Measurements from ENCODE around the gene HIGD1A.

The HIGD1A gene

GRCh38 chr3:42829083-42829627, 24.9 kb upstream of the HIGD1A start:
- H3K9me3 ChIP-seq (ENCODE audit: control insufficient read depth, low read length): no peaks in the 10 kb centered on the region
- no peak overlapping the region for H3K27ac ChIP-seq (ENCODE audit: insufficient read depth, low read depth, low read length, poor library complexity, severe bottlenecking)
- no peak overlapping the region for H3K4me3 ChIP-seq (ENCODE audit: insufficient read depth, low read depth, low read length)
- H3K27me3 ChIP-seq (ENCODE audit: control insufficient read depth, insufficient read depth, low read length, poor library complexity, severe bottlenecking): no peaks in the 10 kb centered on the region
- WGBS, 2 experiments: 88 to 93% methylated on average over 5 of the region's 5 CpGs
- no peaks in the 10 kb centered on the region for H3K4me1 ChIP-seq (ENCODE audit: control insufficient read depth, insufficient read depth, low read length)
- H3K36me3 ChIP-seq (ENCODE audit: control insufficient read depth, insufficient read depth, low read length): no peaks in the 10 kb centered on the region

GRCh38 chr3:42827654-42828053, 23.4 kb upstream of the HIGD1A start:
- H3K27ac ChIP-seq (ENCODE audit: insufficient read depth, low read depth, low read length, poor library complexity, severe bottlenecking): no peak overlapping the region
- H3K9me3 ChIP-seq (ENCODE audit: control insufficient read depth, low read length): no peaks in the 10 kb centered on the region
- no peak overlapping the region for H3K4me3 ChIP-seq (ENCODE audit: insufficient read depth, low read depth, low read length)
- no peaks in the 10 kb centered on the region for H3K4me1 ChIP-seq (ENCODE audit: control insufficient read depth, insufficient read depth, low read length)
- H3K36me3 ChIP-seq (ENCODE audit: control insufficient read depth, insufficient read depth, low read length): no peaks in the 10 kb centered on the region
- no peaks in the 10 kb centered on the region for H3K27me3 ChIP-seq (ENCODE audit: control insufficient read depth, insufficient read depth, low read length, poor library complexity, severe bottlenecking)
- WGBS, 2 experiments: 94 to 96% methylated on average over 4 of the region's 4 CpGs

- H3K4me1 ChIP-seq (ENCODE audit: control insufficient read depth, insufficient read depth, low read length): no peaks in the 10 kb centered on the region
- no peak overlapping the region for H3K27ac ChIP-seq (ENCODE audit: insufficient read depth, low read depth, low read length, poor library complexity, severe bottlenecking)
- H3K4me3 ChIP-seq (ENCODE audit: insufficient read depth, low read depth, low read length): no peak overlapping the region
- no peaks in the 10 kb centered on the region for H3K9me3 ChIP-seq (ENCODE audit: control insufficient read depth, low read length)
- no peaks in the 10 kb centered on the region for H3K27me3 ChIP-seq (ENCODE audit: control insufficient read depth, insufficient read depth, low read length, poor library complexity, severe bottlenecking)
- H3K36me3 ChIP-seq (ENCODE audit: control insufficient read depth, insufficient read depth, low read length): no peaks in the 10 kb centered on the region
Measured at GRCh38 chr3:42827023-42827422, 22.7 kb upstream of the HIGD1A start.

- no peaks in the 10 kb centered on the region for H3K9me3 ChIP-seq (ENCODE audit: control insufficient read depth, low read length)
- H3K27me3 ChIP-seq (ENCODE audit: control insufficient read depth, insufficient read depth, low read length, poor library complexity, severe bottlenecking): no peaks in the 10 kb centered on the region
- no peak overlapping the region for H3K4me3 ChIP-seq (ENCODE audit: insufficient read depth, low read depth, low read length)
- no peak overlapping the region for H3K27ac ChIP-seq (ENCODE audit: insufficient read depth, low read depth, low read length, poor library complexity, severe bottlenecking)
- H3K4me1 ChIP-seq (ENCODE audit: control insufficient read depth, insufficient read depth, low read length): no peaks in the 10 kb centered on the region
- H3K36me3 ChIP-seq (ENCODE audit: control insufficient read depth, insufficient read depth, low read length): no peaks in the 10 kb centered on the region
Measured at GRCh38 chr3:42826141-42826540, 21.9 kb upstream of the HIGD1A start.

GRCh38 chr3:42823351-42823750, 19.1 kb upstream of the HIGD1A start:
- Histone ChIP-seq H3K4me3 (ENCODE audit: insufficient read depth, low read depth, low read length) (no peak overlapping the region), H3K9me3 (ENCODE audit: control insufficient read depth, low read length) (no peaks in the 10 kb centered on the region), H3K36me3 (ENCODE audit: control insufficient read depth, insufficient read depth, low read length) (no peaks in the 10 kb centered on the region), H3K4me1 (ENCODE audit: control insufficient read depth, insufficient read depth, low read length) (no peaks in the 10 kb centered on the region), H3K27me3 (ENCODE audit: control insufficient read depth, insufficient read depth, low read length, poor library complexity, severe bottlenecking) (no peaks in the 10 kb centered on the region), H3K27ac (ENCODE audit: insufficient read depth, low read depth, low read length, poor library complexity, severe bottlenecking) (no peak overlapping the region)
- WGBS, 2 experiments: 88 to 91% methylated on average over 2 of the region's 2 CpGs

GRCh38 chr3:42822828-42823227, 18.5 kb upstream of the HIGD1A start:
- no peak overlapping the region for H3K4me3 ChIP-seq (ENCODE audit: insufficient read depth, low read depth, low read length)
- H3K27me3 ChIP-seq (ENCODE audit: control insufficient read depth, insufficient read depth, low read length, poor library complexity, severe bottlenecking): no peaks in the 10 kb centered on the region
- no peaks in the 10 kb centered on the region for H3K4me1 ChIP-seq (ENCODE audit: control insufficient read depth, insufficient read depth, low read length)
- no peaks in the 10 kb centered on the region for H3K9me3 ChIP-seq (ENCODE audit: control insufficient read depth, low read length)
- H3K27ac ChIP-seq (ENCODE audit: insufficient read depth, low read depth, low read length, poor library complexity, severe bottlenecking): no peak overlapping the region
- WGBS, 2 experiments: 92 to 95% methylated on average over 3 of the region's 3 CpGs
- H3K36me3 ChIP-seq (ENCODE audit: control insufficient read depth, insufficient read depth, low read length): no peaks in the 10 kb centered on the region

- Histone ChIP-seq H3K27me3 (ENCODE audit: control insufficient read depth, insufficient read depth, low read length, poor library complexity, severe bottlenecking) (no peaks in the 10 kb centered on the region), H3K9me3 (ENCODE audit: control insufficient read depth, low read length) (no peaks in the 10 kb centered on the region)
- 86 to 88% methylated on average over 6 of the region's 6 CpGs for WGBS, 2 experiments
Measured at GRCh38 chr3:42820746-42821051, 16.4 kb upstream of the HIGD1A start.

GRCh38 chr3:42819351-42819965, 15.2 kb upstream of the HIGD1A start:
- H3K27ac ChIP-seq (ENCODE audit: insufficient read depth, low read depth, low read length, poor library complexity, severe bottlenecking): no peak overlapping the region
- no peak overlapping the region for H3K4me3 ChIP-seq (ENCODE audit: insufficient read depth, low read depth, low read length)
- no peaks in the 10 kb centered on the region for H3K4me1 ChIP-seq (ENCODE audit: control insufficient read depth, insufficient read depth, low read length)
- WGBS, 2 experiments: 42 to 50% methylated on average over 2 of the region's 2 CpGs
- H3K27me3 ChIP-seq (ENCODE audit: control insufficient read depth, insufficient read depth, low read length, poor library complexity, severe bottlenecking): no peaks in the 10 kb centered on the region
- no peaks in the 10 kb centered on the region for H3K9me3 ChIP-seq (ENCODE audit: control insufficient read depth, low read length)
- no peaks in the 10 kb centered on the region for H3K36me3 ChIP-seq (ENCODE audit: control insufficient read depth, insufficient read depth, low read length)

More at GRCh38 chr3:42820746-42821051, 16.4 kb upstream of the HIGD1A start:
- Histone ChIP-seq H3K4me1 (ENCODE audit: control insufficient read depth, insufficient read depth, low read length) (no peaks in the 10 kb centered on the region), H3K36me3 (ENCODE audit: control insufficient read depth, insufficient read depth, low read length) (no peaks in the 10 kb centered on the region), H3K27ac (ENCODE audit: insufficient read depth, low read depth, low read length, poor library complexity, severe bottlenecking) (no peak overlapping the region), H3K4me3 (ENCODE audit: insufficient read depth, low read depth, low read length) (no peak overlapping the region)

GRCh38 chr3:42815826-42816225, 11.5 kb upstream of the HIGD1A start:
- Histone ChIP-seq H3K27ac (ENCODE audit: insufficient read depth, low read depth, low read length, poor library complexity, severe bottlenecking) (no peak overlapping the region), H3K9me3 (ENCODE audit: control insufficient read depth, low read length) (no peaks in the 10 kb centered on the region), H3K27me3 (ENCODE audit: control insufficient read depth, insufficient read depth, low read length, poor library complexity, severe bottlenecking) (no peaks in the 10 kb centered on the region), H3K4me3 (ENCODE audit: insufficient read depth, low read depth, low read length) (no peak overlapping the region), H3K36me3 (ENCODE audit: control insufficient read depth, insufficient read depth, low read length) (no peaks in the 10 kb centered on the region), H3K4me1 (ENCODE audit: control insufficient read depth, insufficient read depth, low read length) (no peaks in the 10 kb centered on the region)
- 100% methylated on average over 1 of the region's 2 CpGs; no CpG with 5 or more reads in 1 of the 2 experiments for WGBS, 2 experiments

GRCh38 chr3:42814914-42815507, 10.7 kb upstream of the HIGD1A start:
- no peaks in the 10 kb centered on the region for H3K27me3 ChIP-seq (ENCODE audit: control insufficient read depth, insufficient read depth, low read length, poor library complexity, severe bottlenecking)
- H3K4me3 ChIP-seq (ENCODE audit: insufficient read depth, low read depth, low read length): no peak overlapping the region
- H3K36me3 ChIP-seq (ENCODE audit: control insufficient read depth, insufficient read depth, low read length): no peaks in the 10 kb centered on the region
- H3K27ac ChIP-seq (ENCODE audit: insufficient read depth, low read depth, low read length, poor library complexity, severe bottlenecking): no peak overlapping the region
- H3K9me3 ChIP-seq (ENCODE audit: control insufficient read depth, low read length): no peaks in the 10 kb centered on the region
- WGBS, 2 experiments: 73 to 78% methylated on average over 2 of the region's 2 CpGs
- H3K4me1 ChIP-seq (ENCODE audit: control insufficient read depth, insufficient read depth, low read length): no peaks in the 10 kb centered on the region
